ENCODE measurements around the gene CASK.

DNA sequence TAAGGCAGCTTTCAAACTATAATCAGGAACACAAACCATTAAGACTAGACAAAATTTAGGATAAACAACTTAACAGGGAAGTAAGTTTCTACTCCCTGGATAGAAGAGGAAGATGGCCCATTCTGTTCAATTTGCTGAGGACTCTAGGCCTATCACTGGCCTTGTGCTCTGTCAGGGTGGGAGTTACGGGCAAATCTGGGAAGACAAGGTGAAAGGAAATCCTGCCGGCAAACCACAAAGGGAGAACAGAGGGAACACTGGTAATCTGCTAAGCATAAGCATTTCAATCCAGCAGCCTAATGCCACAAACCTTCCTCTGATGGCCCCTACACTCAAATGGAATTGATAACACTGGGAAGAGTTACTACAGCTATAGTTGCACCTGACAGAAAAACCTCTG lies 191.1 kb downstream of the CASK start:
- TF ChIP-seq, protein P1, sequence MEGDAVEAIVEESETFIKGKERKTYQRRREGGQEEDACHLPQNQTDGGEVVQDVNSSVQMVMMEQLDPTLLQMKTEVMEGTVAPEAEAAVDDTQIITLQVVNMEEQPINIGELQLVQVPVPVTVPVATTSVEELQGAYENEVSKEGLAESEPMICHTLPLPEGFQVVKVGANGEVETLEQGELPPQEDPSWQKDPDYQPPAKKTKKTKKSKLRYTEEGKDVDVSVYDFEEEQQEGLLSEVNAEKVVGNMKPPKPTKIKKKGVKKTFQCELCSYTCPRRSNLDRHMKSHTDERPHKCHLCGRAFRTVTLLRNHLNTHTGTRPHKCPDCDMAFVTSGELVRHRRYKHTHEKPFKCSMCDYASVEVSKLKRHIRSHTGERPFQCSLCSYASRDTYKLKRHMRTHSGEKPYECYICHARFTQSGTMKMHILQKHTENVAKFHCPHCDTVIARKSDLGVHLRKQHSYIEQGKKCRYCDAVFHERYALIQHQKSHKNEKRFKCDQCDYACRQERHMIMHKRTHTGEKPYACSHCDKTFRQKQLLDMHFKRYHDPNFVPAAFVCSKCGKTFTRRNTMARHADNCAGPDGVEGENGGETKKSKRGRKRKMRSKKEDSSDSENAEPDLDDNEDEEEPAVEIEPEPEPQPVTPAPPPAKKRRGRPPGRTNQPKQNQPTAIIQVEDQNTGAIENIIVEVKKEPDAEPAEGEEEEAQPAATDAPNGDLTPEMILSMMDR (IDR thresholded peaks at IDR 0.05; ENCODE audit: borderline replicate concordance, extremely low read depth, low read length, poor library complexity, severe bottlenecking), result no peak
- no peak for TF ChIP-seq EZH2 (IDR thresholded peaks at IDR 0.05; ENCODE audit: borderline replicate concordance, low read depth, low read length, severe bottlenecking)

All from DND-41 (cell line).